Activated effector memory CD4-positive, alpha-beta T cell treated with Interleukin-2 at 50 U/mL for 16 hours (primary cell): ENCODE results near the gene BICD2.

Experiments
- DNase-seq: peaks from one replicate; pipeline ENCODE4 v3.0.0-alpha.2; 2020

The BICD2 gene

GRCh38 chr9:92712767-92713166 lies 51.9 kb downstream of the BICD2 start:
- no peak for DNase-seq

DNA sequence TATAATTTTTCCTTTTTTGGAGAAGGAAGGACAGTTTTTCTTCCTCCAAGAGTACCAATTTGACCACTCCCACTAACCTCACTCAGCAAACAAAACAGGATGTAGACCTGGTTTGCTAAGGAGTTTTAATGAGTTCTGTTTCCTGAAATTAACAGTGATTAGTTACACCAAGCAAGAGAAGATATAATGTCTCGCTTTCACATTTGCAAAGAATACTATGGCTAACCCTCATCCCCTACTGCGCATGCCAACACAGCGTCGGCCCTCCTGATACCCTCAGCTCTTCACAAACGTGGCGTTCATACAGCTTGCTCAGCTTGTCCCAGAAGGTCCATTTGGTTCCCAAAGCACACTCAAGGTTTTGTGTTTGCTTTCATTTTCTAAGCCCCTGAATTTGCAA lies 52.8 kb downstream of the BICD2 start:
- no peak for DNase-seq

GRCh38 chr9:92711146-92711545 lies 53.5 kb downstream of the BICD2 start:
- no peak for DNase-seq

DNA sequence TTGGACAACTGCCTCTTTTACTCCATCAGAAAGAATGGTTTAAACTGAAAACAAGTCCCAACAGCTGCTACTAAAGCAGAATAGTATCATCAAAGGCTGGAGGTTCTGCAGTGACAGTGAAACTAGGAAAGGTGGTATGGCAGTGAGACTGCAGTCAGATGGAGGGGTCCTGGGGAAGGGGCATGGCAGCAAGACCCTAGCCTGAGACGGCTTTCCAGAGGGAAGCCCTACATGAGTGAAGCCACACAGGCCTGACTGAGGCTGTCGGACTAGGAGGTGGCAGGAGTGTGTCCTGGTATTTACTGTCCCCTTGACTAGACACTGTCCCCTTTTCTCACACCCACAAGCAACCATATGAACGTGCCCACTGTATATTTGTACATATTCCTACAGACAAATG lies 54.3 kb downstream of the BICD2 start:
- DNase-seq, result no peak

DNA sequence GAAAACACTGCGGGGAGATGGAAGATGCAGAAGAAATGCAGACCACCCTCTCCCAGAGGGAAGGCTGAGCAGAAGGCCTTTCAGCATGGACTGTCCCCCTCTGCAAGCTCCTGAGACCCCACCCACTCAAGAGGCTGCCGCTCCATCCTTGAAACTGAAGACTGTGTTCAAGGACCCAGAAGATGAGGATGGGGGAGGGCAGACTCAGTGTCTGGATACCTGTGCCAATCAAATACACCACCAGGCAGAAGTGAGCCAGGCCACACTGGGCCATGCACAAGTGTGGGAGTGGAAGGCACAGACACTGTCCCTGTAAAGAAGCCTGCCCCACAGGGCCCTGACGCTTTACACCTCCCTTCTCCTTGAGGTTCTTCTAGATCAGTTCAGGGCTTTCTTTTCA lies 54.7 kb downstream of the BICD2 start:
- no peak for DNase-seq

DNA sequence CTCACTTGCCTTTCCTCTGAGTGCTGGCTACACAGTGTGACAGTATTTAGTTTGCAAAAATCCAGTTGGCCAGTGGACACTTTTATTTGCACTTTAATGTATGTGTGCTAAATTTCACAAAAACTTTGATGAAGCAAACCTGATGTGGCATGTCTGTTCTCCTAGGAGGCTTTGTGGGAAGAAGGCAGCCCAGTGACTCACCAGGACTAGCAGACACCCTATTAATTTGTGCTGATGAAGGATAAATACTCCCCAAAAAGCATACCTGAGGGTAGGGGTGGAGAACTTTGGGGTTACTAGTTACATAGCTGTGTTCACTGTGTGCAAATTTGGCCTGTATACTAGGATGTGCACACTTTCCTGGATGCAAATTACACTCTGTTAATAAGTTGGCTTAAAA lies 55.4 kb downstream of the BICD2 start:
- DNase-seq, result no peak

GRCh38 chr9:92707530-92707929 lies 57.1 kb downstream of the BICD2 start:
- DNase-seq, result no peak

DNA sequence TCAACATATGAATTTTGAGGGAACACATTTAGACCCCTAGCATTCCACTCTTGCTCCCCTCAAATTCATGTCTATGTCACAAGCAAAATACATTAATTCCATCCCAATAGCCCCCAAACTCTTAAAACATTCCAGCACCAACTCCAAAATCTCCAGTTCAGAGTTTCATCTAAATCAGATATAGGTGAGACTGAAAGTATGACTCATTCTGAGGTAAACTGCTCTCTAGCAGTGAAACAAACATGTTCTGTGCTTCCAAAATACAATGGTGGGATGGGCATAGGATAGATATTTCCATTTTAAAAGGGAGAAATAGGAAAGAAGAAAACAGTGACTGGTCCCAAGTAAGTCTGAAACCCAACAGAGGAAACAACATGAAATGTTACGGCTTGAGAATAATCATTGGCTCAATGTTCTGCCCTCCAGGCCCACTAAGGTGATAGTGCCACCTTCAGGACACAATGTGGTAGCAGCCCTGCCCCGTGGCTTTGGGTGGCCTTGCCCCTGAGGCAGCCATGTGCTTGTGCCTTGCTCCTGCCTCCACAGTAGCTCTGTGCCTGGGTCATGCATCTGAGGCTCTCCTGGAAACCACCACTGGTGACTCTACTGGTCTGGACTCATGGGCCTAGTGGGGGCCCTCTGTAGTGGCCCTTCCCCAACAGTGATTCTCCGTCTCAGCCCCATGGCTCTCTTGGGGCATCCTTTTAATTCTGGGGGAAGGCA lies 58.3 kb downstream of the BICD2 start:
- DNase-seq, result no peak

DNA sequence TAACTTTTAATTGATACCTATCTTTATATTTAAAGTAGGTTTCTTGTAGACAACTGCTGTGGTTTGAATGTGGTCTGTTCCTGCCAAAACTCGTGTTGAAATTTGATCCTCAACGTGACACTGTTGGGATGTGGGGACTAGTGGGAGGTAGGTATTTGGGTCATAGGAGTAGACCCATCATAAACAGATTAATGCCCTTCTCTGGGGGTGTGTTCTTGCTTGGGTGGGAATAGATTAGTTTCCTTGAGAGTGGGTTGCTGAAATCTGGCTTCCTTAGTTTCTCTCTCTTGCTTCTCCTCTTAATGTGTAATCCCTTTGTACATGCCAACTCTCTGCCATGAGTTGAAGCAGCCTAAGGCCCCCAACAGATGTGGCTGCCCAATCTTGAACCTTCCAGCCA lies 60.1 kb downstream of the BICD2 start:
- no peak for DNase-seq

- no peak for DNase-seq
Measured at GRCh38 chr9:92696619-92697018, 68.0 kb downstream of the BICD2 start.

GRCh38 chr9:92686954-92687353 lies 77.7 kb downstream of the BICD2 start:
- no peak for DNase-seq

GRCh38 chr9:92685022-92685421 lies 79.6 kb downstream of the BICD2 start:
- no peak for DNase-seq

DNA sequence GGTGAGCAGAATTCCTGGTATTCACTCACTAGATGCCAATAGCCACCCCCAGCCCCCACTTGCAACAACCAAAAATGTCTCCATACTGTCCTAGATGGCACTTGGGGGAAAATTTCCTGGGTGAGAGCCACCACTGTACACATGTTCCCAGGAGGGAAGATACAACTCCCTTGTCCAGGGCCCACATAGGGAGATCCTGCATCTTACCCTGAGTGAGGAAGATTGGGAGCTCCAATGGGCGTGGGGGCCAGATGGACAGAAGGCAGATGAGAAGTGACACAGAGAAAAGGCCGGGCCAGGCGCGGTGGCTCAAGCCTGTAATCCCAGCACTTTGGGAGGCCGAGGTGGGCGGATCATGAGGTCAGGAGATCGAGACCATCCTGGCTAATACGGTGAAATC lies 82.4 kb downstream of the BICD2 start:
- DNase-seq, result no peak

GRCh38 chr9:92680166-92681119 lies 84.2 kb downstream of the BICD2 start:
- DNase-seq, result no peak

DNA sequence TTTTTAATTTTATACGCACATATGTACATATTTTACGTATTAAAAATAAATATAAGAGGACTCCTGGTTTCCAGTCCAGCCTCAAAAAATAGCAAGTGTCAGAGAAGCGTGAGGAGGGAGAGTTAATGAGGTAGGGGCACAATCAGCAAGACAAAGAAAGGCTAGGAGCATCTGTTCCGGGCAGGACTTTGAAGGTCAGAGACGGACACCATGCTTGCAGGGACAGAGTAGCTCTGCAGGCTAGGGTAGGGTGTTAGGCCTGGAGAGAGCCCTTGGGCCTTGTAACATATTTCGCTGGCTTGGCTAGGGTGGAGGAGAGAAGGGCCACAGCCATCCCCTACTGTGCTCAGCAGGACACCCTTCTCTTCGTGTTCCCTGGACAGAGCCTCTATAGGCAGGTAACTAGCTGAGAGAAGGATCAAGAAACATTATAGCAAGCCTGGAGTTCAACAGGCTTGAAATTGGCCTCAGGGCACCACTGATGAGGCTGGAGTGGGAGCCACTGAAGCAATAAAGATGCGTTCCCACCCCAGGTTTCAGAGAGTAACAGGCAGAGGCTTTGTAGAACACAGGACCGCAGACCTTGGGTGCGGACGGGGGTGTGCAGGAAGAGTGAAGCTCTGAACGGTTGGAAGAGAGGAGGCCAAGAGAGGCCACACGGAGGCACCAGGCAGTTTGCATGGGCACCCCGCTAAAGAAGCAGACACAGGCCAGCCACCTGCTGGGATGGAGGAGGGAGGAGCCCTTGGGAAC lies 85.0 kb downstream of the BICD2 start:
- DNase-seq, result no peak

DNA sequence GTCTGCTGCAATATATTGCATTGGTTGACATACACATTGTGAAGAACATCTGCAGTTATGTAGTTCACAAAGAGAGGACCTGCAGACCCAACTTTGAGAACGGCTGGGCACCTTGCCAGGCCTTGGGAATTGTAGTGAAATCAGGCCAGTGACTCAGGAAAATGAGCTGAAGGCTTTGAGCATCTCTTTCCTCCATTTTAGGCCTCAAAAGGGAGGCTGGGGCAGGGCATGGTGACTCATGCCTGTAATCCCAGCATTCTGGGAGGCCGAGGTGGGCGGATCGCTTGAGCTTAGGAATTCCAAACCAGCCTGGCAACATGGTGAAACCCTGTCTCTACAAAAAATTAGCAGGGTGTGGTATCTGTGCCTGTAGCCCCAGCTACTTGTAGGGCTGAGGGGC lies 93.3 kb downstream of the BICD2 start:
- DNase-seq, result no peak

DNA sequence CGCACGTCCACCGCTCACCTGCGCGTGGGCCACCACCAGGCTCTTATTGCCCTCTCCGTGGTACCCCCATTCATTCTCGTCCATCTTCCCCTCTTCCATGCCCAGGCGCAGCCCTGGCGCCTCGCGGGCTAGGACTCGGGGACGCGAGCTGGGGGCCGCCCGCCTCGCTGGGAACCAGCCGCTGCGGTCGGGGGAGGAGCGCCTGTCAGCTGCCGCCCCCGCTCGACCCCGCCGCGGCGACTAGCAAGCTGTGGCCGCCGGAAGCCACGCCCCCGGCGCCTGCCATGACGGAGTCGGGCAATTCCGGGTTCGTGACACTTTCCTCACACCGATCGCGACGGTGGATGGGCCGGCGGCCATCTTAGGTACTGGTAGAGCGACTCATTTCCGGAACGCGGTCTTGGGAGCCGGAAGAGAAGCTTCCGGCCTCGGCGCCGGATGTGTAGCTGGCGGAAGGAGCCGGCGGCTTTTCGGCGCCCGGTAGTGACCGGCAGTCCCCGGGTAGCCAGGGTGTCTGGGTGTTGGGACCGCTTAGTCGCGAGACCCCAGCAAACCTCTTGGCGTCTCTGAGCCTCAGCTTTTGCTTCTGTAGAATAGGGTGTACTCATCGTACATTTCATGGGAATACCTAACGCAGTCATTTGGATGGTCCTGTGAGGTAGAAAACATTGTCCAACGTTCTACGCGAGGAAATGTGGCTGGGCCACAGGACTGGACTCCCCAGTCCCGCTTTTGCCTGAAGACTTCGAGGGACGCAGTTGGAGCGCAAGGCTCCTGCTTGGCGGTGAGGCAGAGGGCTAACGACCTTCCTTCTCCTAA lies 94.5 kb downstream of the BICD2 start, which contains the start of gene IPPK:
TSS of gene IPPK (minus strand) at position 242 of the 819 bp plus-strand sequence. CDS start at position 99, 143 bp downstream.
- DNase-seq, result peak; percentile 95

GRCh38 chr9:92669527-92669889 lies 95.1 kb downstream of the BICD2 start:
- DNase-seq, result no peak

DNA sequence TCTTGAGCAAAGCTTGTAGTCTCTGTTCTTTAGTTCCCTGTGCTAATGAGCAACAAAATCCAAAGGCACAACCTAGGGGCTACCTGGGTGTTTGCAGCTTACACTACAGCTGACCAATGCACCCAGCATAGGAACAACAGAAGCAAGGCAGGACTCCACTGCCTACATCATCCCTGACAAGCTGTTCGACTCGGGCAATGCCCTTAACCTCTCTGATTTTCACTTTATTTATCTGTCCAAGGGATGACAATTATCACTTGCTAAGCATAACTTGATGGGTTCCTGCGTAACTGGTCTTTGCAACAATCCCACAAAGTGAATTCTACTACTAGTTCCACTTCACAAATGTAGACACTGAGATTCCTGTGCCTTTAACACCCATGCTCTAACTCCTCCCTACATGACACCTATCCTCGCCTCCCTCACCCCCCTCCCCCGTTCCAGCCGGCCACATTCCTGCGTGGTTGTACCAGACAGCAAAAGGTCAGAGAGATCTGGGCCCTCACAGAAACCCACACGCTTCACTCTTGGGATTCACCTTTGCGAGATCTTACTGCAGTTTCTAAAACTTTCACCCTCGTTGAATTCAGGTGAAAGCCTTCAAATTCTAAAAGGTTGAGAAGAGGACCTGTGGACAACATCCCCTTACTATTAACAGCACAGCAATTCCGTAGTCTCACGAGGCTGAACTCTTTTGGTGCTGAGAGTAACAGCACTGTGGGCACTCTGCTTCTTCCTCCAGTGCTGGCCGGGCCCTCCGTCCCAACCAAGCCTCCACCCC lies 95.7 kb downstream of the BICD2 start:
- no peak for DNase-seq

DNA sequence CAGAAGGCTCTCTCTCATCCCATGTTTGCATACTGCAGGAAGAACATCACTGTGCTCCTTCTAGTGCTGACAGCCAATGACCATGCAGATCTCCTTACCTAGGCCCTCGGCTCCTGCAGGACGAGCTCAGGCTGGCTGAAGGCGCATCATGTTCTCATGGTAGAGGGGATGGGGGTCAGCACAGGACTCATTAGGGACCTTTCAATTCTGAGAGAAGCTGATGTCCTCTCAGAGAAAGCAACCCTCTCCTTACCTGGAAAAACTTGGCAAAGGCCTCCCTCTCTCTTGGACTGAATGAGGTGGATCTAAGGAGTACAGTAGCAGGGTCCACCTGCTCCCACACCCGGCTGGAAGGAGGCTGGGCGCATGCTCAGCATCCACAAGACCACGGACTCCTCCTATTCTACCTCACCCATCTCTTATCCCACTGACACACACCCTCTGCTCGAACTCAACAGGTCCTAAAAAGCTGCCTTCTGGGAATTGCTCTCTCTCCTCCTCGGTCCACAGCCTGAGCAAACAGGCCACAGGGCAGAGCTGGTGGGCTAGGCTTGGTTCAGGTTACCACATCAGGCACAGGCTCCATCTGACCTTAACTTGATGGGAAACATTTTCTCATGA lies 97.6 kb downstream of the BICD2 start:
- no peak for DNase-seq

DNA sequence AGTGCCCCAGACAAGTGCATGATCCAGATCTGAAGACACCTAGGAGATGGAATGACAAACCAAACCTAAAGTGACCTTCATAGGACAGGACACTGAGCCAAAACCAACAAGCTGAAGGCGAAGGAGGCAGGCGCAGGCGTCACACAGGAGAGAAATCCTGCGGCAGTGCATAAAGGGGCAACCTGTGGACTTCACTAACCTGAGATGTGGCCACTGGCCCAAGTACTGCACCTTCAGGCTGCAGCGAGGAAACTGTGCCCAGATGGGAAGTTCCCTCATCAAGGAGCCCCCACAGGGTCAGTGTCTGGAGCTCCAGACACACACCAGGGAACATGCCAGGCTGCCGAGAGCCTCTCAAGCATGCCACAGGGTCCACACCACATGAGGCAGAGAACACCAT lies 98.4 kb downstream of the BICD2 start:
- DNase-seq, result no peak
